ENCODE results near the gene VASH1. TPM values are rescaled to one million over a fixed set of nuclear protein-coding genes. Genes with fewer than 3 reads are reported as not detected.
A peak's percentile ranks its signal among the peaks of the same experiment; 100 is the strongest.

The VASH1 gene
- total and polyA plus RNA-seq, 5 donors from 2014 or later: 0.16 to 8.2 (median 1.1) TPM

DNA sequence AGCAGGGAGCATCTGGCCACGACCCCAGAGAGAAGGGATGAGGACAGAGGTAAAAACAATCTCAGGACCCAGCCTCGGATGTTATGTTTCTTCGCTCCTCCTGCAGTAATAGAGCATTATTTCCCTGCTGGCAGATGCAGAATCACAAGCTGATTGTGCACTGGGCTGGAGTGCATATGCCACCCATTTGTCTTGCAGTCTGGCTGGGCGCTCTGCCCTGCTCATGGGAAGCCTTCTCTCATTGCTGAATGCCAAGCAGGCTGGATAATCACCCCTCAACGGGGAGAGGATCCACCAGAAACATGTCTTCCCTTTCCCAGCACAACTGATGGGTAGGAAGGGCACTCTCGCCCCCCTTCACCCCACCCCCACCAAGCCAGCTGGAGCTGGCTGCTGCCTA lies 8.5 kb upstream of the VASH1 start:
- no peaks in the 10 kb centered on the region for H3K36me3 Mint-ChIP-seq
- H3K9me3 Mint-ChIP-seq: peaks cover 0 to 2% (median 0%) of the 10 kb centered on the region in 7 donors
- peaks cover 15% of the 10 kb centered on the region for H3K27me3 Mint-ChIP-seq
- no peaks in the 10 kb centered on the region for H3K4me1 Mint-ChIP-seq
- Histone ChIP-seq H3K4me3 (ENCODE audit: low read depth, low read length) (no peak overlapping the region), H3K36me3 (ENCODE audit: control insufficient read depth, insufficient read depth, low read length) (no peaks in the 10 kb centered on the region), H3K27ac (ENCODE audit: insufficient read depth, low read length, poor library complexity, severe bottlenecking) (no peak overlapping the region), H3K27me3 (ENCODE audit: control insufficient read depth, insufficient read depth, low read length) (peaks cover 3% of the 10 kb centered on the region), H3K9me3 (ENCODE audit: control insufficient read depth in 2 of 2, low read length in 2 of 2) (no peaks in the 10 kb centered on the region), H3K4me1 (ENCODE audit: control insufficient read depth, insufficient read depth, low read length, poor library complexity, severe bottlenecking) (no peaks in the 10 kb centered on the region)
- DNase-seq (no peak), ATAC-seq (ENCODE audit: low read depth in 2 of 2) (no peak)
- no peak overlapping the region for H3K27ac Mint-ChIP-seq
- no peak overlapping the region for H3K4me3 Mint-ChIP-seq

DNA sequence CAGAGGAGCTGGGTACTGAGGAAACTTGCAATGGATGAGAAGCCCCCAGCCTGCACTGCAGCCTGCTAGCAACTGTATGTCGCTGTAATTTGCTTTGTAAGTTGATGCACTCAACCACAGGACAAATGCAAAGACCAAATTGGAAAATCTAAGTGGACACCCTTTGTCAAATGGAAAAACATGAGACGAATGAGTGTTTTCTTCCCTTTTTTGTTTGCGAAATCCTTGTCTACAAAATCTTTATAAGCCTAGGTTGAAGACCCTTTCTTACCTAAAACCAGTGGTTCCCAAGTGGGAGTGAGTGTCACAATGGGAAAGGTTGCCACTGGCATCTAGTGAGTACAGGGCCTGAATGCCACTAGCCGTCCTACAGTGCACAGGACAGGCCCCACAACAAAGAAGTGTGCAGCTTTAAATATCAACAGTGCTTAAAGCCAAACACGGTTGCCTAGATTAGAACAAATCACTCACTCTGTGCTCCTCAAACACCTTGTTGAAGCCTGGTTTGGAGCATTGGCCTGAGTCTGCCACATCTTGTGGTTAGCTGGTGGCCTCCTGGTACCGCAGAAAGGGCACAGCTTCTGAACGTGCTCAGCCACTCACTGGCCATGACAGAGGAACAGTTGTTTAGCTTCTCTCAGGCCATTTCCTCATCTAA lies 7.6 kb upstream of the VASH1 start:
- no peak overlapping the region for H3K27ac Mint-ChIP-seq
- DNase-seq (no peak), ATAC-seq (ENCODE audit: low read depth in 2 of 2) (no peak)
- Histone ChIP-seq H3K36me3 (ENCODE audit: control insufficient read depth, insufficient read depth, low read length) (no peaks in the 10 kb centered on the region), H3K4me3 (ENCODE audit: low read depth, low read length) (no peak overlapping the region), H3K27me3 (ENCODE audit: control insufficient read depth, insufficient read depth, low read length) (peaks cover 3% of the 10 kb centered on the region), H3K27ac (ENCODE audit: insufficient read depth, low read length, poor library complexity, severe bottlenecking) (no peak overlapping the region), H3K9me3 (ENCODE audit: control insufficient read depth in 2 of 2, low read length in 2 of 2) (no peaks in the 10 kb centered on the region), H3K4me1 (ENCODE audit: control insufficient read depth, insufficient read depth, low read length, poor library complexity, severe bottlenecking) (no peaks in the 10 kb centered on the region)
- H3K4me3 Mint-ChIP-seq: no peak overlapping the region
- no peaks in the 10 kb centered on the region for H3K4me1 Mint-ChIP-seq
- H3K27me3 Mint-ChIP-seq: peaks cover 15% of the 10 kb centered on the region
- H3K9me3 Mint-ChIP-seq: peaks cover 0 to 2% (median 0%) of the 10 kb centered on the region in 7 donors
- no peaks in the 10 kb centered on the region for H3K36me3 Mint-ChIP-seq

DNA sequence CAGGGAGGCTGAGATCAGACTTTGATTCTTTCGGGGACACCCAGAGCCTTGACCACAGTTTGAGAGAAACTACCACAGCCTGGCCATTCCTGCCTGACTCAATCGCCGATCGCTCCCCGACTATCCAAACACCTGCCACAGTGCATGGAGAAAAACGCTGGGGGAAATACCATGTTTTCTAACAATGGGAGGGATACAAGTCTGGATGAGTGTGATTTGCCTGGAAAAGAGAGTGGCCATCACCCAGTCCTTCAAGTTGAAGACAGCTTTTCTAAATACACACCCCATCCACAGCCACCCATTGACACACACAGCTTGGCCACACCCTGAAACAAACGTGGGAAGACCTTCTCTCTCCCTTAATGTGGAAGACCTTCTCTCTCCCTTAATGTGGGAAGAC lies 6.7 kb upstream of the VASH1 start:
- Mint-ChIP-seq H3K9me3 (peaks cover 0 to 1% (median 0%) of the 10 kb centered on the region in 7 donors), H3K4me1 (no peaks in the 10 kb centered on the region), H3K36me3 (no peaks in the 10 kb centered on the region), H3K27me3 (peaks cover 21% of the 10 kb centered on the region), H3K27ac (no peak overlapping the region), H3K4me3 (no peak overlapping the region)
- Histone ChIP-seq H3K4me1 (ENCODE audit: control insufficient read depth, insufficient read depth, low read length, poor library complexity, severe bottlenecking) (no peaks in the 10 kb centered on the region), H3K27me3 (ENCODE audit: control insufficient read depth, insufficient read depth, low read length) (peaks cover 3% of the 10 kb centered on the region), H3K9me3 (ENCODE audit: control insufficient read depth in 2 of 2, low read length in 2 of 2) (no peaks in the 10 kb centered on the region), H3K36me3 (ENCODE audit: control insufficient read depth, insufficient read depth, low read length) (no peaks in the 10 kb centered on the region), H3K4me3 (ENCODE audit: low read depth, low read length) (no peak overlapping the region), H3K27ac (ENCODE audit: insufficient read depth, low read length, poor library complexity, severe bottlenecking) (no peak overlapping the region)
- DNase-seq (no peak), ATAC-seq (ENCODE audit: low read depth in 2 of 2) (no peak)

DNA sequence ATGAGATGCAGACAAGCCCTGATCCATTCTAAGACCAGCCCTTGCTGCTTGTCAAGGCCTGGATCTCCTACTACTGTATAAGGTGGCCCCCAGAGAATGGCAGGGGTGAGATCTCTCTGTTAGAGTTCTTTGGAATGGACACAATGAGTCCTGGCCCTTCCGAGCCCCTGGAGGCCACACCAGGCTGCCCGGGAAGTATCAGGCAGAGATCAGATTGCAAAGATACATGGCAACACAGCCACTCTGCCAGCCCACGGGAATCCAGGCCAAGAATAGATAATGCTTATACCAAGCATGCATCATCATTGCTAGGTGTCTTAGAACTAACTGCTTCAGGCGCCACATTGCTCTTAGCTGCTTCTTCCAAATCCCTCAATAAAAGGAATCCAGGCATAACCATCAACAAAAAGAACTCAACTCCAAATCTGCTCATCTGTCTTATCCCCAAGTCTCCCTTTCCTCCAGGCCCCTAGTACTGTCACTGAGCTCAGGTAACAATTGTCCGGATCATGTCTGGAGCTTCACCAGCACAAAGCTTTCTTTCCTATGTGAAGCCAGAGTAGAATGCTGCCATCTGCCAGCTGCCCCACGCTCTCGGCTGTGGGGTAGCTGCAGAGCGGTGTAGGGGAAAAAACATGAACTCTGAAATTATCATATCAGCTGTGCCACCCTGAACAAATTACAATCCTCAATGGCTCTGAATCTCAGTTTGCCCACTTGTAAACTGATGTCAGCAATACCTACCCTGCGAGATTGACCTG lies 5.5 kb upstream of the VASH1 start:
- no peak overlapping the region for H3K27ac Mint-ChIP-seq
- H3K4me1 ChIP-seq (ENCODE audit: control insufficient read depth, insufficient read depth, low read length, poor library complexity, severe bottlenecking): peaks cover 2% of the 10 kb centered on the region
- peaks cover 0 to 1% (median 0%) of the 10 kb centered on the region in 7 donors for H3K9me3 Mint-ChIP-seq
- peaks cover 33% of the 10 kb centered on the region for H3K27me3 Mint-ChIP-seq
- H3K4me1 Mint-ChIP-seq: peaks cover 0 to 4% (median 1%) of the 10 kb centered on the region in 4 donors
- H3K4me3 ChIP-seq (ENCODE audit: low read depth, low read length): no peak overlapping the region
- H3K9me3 ChIP-seq (ENCODE audit: control insufficient read depth in 2 of 2, low read length in 2 of 2): no peaks in the 10 kb centered on the region
- peaks cover 3% of the 10 kb centered on the region for H3K27me3 ChIP-seq (ENCODE audit: control insufficient read depth, insufficient read depth, low read length)
- DNase-seq (no peak), ATAC-seq (ENCODE audit: low read depth in 2 of 2) (no peak)
- peak overlapping the region in 1 of 4 donors; percentile 69 for H3K4me3 Mint-ChIP-seq
- H3K36me3 ChIP-seq (ENCODE audit: control insufficient read depth, insufficient read depth, low read length): no peaks in the 10 kb centered on the region
- no peak overlapping the region for H3K27ac ChIP-seq (ENCODE audit: insufficient read depth, low read length, poor library complexity, severe bottlenecking)
- no peaks in the 10 kb centered on the region for H3K36me3 Mint-ChIP-seq

DNA sequence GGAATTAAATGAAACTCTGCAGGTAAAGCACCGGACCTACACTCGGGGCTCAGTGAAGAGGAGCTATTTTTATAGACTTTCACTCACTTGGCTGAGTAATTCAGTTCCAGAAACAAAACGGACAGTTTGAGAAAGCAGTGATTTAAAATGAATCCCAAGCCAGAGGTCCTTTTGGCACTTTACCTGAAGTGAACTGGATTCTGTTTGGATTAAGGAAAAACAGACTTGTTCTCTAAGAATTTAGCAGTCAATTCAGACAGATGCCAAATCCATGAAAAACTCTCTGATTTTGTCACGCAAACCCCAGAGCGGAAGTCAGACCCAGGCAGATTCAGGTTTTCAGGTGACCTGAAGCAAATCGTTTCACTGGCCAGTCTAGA lies 4.9 kb upstream of the VASH1 start:
- H3K27ac Mint-ChIP-seq: no peak overlapping the region
- Histone ChIP-seq H3K4me3 (ENCODE audit: low read depth, low read length) (no peak overlapping the region), H3K9me3 (ENCODE audit: control insufficient read depth in 2 of 2, low read length in 2 of 2) (no peaks in the 10 kb centered on the region), H3K4me1 (ENCODE audit: control insufficient read depth, insufficient read depth, low read length, poor library complexity, severe bottlenecking) (peaks cover 7% of the 10 kb centered on the region), H3K36me3 (ENCODE audit: control insufficient read depth, insufficient read depth, low read length) (no peaks in the 10 kb centered on the region), H3K27ac (ENCODE audit: insufficient read depth, low read length, poor library complexity, severe bottlenecking) (no peak overlapping the region), H3K27me3 (ENCODE audit: control insufficient read depth, insufficient read depth, low read length) (peaks cover 3% of the 10 kb centered on the region)
- H3K4me1 Mint-ChIP-seq: peaks cover 0 to 6% (median 2%) of the 10 kb centered on the region in 4 donors
- H3K9me3 Mint-ChIP-seq: peaks cover 0 to 1% (median 0%) of the 10 kb centered on the region in 7 donors
- DNase-seq (no peak), ATAC-seq (ENCODE audit: low read depth in 2 of 2) (no peak)
- peaks cover 37% of the 10 kb centered on the region for H3K27me3 Mint-ChIP-seq
- no peak overlapping the region for H3K4me3 Mint-ChIP-seq
- no peaks in the 10 kb centered on the region for H3K36me3 Mint-ChIP-seq

DNA sequence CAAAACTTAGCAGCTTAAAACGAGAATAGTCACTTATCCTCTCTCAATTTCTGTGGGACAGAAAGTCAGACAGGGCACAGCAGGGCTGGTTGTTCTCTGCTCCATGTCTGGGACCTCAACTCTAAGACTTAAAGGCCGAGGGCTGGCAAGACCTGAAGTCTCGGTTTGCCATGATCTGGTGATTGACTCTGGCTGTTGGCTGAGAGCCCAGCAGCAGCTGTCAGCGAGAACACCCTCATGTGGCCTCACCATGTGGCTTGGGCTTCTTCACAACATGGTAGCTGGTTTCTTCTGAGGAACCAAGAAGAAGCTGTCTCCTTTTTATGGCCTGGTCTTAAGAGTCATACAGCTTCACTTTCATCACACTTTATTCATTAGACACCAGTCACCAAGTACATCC lies 1.7 kb upstream of the VASH1 start:
- no peak for DNase-seq
- peaks cover 0 to 22% (median 10%) of the 10 kb centered on the region in 4 donors for H3K4me1 Mint-ChIP-seq
- Histone ChIP-seq H3K36me3 (ENCODE audit: control insufficient read depth, insufficient read depth, low read length) (no peaks in the 10 kb centered on the region), H3K9me3 (ENCODE audit: control insufficient read depth in 2 of 2, low read length in 2 of 2) (no peaks in the 10 kb centered on the region), H3K4me1 (ENCODE audit: control insufficient read depth, insufficient read depth, low read length, poor library complexity, severe bottlenecking) (peaks cover 24% of the 10 kb centered on the region), H3K27me3 (ENCODE audit: control insufficient read depth, insufficient read depth, low read length) (peaks cover 3% of the 10 kb centered on the region), H3K4me3 (ENCODE audit: low read depth, low read length) (no peak overlapping the region), H3K27ac (ENCODE audit: insufficient read depth, low read length, poor library complexity, severe bottlenecking) (no peak overlapping the region)
- peaks cover 59% of the 10 kb centered on the region for H3K27me3 Mint-ChIP-seq
- H3K27ac Mint-ChIP-seq: peak overlapping the region in 1 of 3 donors; percentile 52
- ATAC-seq (ENCODE audit: low read depth in 2 of 2): no peak
- H3K36me3 Mint-ChIP-seq: no peaks in the 10 kb centered on the region
- no peaks in the 10 kb centered on the region for H3K9me3 Mint-ChIP-seq
- H3K4me3 Mint-ChIP-seq: peak overlapping the region in 1 of 4 donors; percentile 82

DNA sequence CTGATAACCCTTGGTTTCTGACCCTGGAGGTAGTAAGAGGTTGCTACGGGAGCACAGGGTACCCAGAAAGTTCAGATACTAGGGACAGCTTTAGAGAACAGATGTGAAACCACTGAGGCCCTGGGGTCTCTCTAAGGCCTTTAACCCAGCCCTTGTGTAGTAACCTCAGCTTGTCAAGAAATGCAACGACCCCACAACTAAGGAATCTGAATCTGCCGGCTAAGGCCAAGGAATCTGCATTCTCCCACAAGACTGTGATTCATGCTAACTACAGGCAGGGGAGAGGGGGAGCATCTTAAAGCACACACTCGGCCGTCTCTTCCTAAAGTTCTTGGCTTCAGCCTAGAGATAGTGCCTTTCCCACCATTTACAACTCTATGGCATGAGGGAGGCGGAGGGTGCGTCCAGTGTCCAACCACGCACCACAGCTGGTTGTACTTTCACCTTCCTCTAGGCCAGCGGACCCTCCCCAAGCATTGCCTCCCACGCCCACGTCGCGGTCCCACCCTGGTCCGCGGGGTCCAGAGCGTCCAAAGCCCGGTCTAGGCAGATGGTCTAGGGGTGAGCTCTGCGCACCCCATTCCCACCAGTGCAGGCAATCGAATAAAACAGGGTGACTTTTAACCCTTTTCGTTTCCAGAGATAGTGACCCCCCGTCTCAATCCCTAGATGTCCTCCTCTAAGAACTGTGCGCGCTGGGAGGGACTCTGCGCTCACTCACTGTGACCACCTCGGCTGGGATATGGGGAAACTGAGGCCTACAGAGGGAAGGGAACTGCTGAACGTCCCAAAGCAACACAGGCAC lies 735 bp upstream of the VASH1 start:
- Mint-ChIP-seq H3K36me3 (no peaks in the 10 kb centered on the region), H3K9me3 (no peaks in the 10 kb centered on the region), H3K27ac (no peak overlapping the region), H3K27me3 (peaks cover 65% of the 10 kb centered on the region), H3K4me1 (peaks cover 0 to 22% (median 11%) of the 10 kb centered on the region in 4 donors), H3K4me3 (peak overlapping the region; percentile 70 to 82 (median 80))
- peaks cover 24% of the 10 kb centered on the region for H3K4me1 ChIP-seq (ENCODE audit: control insufficient read depth, insufficient read depth, low read length, poor library complexity, severe bottlenecking)
- H3K9me3 ChIP-seq (ENCODE audit: control insufficient read depth in 2 of 2, low read length in 2 of 2): no peaks in the 10 kb centered on the region
- no peaks in the 10 kb centered on the region for H3K36me3 ChIP-seq (ENCODE audit: control insufficient read depth, insufficient read depth, low read length)
- H3K27ac ChIP-seq (ENCODE audit: insufficient read depth, low read length, poor library complexity, severe bottlenecking): no peak overlapping the region
- H3K4me3 ChIP-seq (ENCODE audit: low read depth, low read length): peak overlapping the region; percentile 26
- DNase-seq: no peak
- ATAC-seq (ENCODE audit: low read depth in 2 of 2): no peak
- peaks cover 3% of the 10 kb centered on the region for H3K27me3 ChIP-seq (ENCODE audit: control insufficient read depth, insufficient read depth, low read length)
